HEK293T (cell line): ENCODE measurements around the gene ESPNL.

ENCODE experiments used
- FOXA1 ChIP-seq: fragments of 450-650 bp; IDR thresholded peaks from 2 replicates; pipeline ENCODE4 v1.6.1; 2016; ENCODE audit warnings: mild to moderate bottlenecking
- FOXM1 ChIP-seq: fragments of 450-650 bp; IDR thresholded peaks from 2 replicates; pipeline ENCODE4 v1.6.1; 2017; ENCODE audit warnings: mild to moderate bottlenecking, borderline replicate concordance
- TARDBP ChIP-seq: fragments of 450-650 bp; IDR thresholded peaks from 2 replicates; pipeline ENCODE4 v1.6.1; 2016

DNA sequence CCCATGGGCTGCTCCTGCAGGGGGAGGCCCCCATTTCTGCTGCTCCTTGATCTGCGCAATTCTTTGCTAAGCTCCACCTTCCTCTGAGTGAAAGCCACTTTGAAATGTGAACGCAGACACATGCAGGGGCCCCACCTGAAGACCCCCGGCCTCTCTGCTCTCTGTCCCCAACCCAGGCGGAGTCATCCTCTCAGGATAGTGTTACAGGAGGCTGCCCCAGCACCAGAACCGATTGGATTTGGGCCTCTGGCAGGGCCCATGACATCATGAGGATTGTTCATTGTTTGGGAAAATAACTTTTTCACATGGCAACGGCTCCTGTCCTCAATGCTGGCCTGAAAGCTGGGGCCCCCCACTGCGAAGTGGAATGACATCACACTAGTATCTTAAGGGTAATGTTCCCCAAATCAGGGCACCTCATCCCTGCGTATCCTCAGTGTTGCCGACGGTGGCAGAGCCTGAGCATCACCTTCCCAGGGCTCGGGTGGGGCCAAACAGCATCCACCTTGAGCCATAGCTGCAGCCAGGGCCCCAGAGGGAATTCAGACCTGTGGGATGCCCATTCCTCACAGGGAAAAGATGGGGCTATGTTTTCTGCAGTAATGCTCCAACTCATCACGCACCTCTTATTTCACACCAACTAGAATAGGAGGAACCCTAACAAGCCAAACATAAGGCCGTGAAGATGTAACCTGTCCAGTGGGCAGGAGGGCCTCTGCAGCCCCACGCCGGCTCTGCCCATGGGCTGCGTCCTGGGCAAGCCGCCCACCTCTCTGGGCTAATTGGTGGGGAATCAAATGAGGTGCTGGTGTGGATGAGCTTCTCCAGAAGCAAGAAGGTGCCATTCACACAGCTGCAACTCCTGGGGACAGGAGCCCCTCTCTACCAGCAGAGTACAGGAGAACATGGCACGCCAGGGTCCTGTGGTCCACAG lies 55.9 kb downstream of the ESPNL start:
- no peak for TF ChIP-seq FOXM1
- no peak for TF ChIP-seq TARDBP
- TF ChIP-seq FOXA1, result no peak
